A549 (cell line): ENCODE results near the gene C1orf216.
"Not testable (repeated sequence)": the region's sequence is repeated elsewhere in the genome, so short reads cannot be mapped to it uniquely, and the experiment has no call there.

ENCODE experiments used
- CTCF ChIP-seq: fragments of >200 bp; sonication (Bioruptor Twin); formaldehyde crosslinking; IDR thresholded peaks from 3 replicates; pipeline ENCODE4 v1.5.1; 2016
- EP300 ChIP-seq, 2 experiments: fragments of >200 bp; sonication (Bioruptor Twin); formaldehyde crosslinking; IDR thresholded peaks; 2 replicates in 1 of 2; 3 replicates in 1 of 2; pipeline ENCODE4 v1.6.1; 2016 to 2017
- HOXA7 ChIP-seq: fragments of 250-450 bp; sonication (Bioruptor Pico); IDR thresholded peaks from 2 replicates; pipeline ENCODE4 v1.5.0; 2020; ENCODE audit warnings: mild to moderate bottlenecking, moderate library complexity
- KDM1A ChIP-seq: fragments of 200-600 bp; sonication (generic); IDR thresholded peaks from 2 replicates; pipeline ENCODE4 v1.6.1; 2016; ENCODE audit warnings: low read depth, mild to moderate bottlenecking
- MAZ ChIP-seq: fragments of 150-350 bp; IDR thresholded peaks from 2 replicates; pipeline ENCODE4 v1.6.1; 2014; ENCODE audit warnings: antibody characterized with exemption, low read depth, low read length, borderline replicate concordance
- POLR2A ChIP-seq: IDR thresholded peaks from 2 replicates; pipeline ENCODE4 v1.6.1; 2012; ENCODE audit warnings: mild to moderate bottlenecking, low read length

DNA sequence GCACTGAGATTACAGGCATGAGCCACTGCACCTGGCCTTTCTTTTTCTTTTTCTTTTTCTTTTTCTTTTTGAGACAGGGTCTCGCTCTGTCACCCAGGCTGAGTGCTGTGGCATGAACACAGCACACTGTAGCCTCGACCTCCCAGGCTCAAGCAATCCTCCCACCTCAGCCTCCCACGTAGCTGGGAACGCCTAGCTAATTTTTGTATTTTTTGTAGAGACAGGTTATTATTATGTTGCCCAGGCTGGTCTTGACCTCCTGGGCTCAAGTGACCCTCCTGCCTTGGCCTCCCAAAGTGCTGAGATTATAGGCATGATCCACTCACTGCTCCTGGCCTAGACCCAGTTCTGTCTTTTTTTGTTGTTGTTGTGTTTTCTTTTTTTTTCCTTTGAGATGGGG, 28.6 kb downstream of the C1orf216 start:
- TF ChIP-seq EP300 (IDR thresholded peaks at IDR 0.05); MAZ; CTCF; KDM1A; POLR2A; HOXA7 (CRISPR knock-in tag): not testable (repeated sequence)
